ENCODE data around the gene APOBEC3A. TPM values are rescaled to one million over a fixed set of nuclear protein-coding genes. Genes with fewer than 3 reads are reported as not detected.

The APOBEC3A gene
- total RNA-seq, 2 experiments from 2014 or later, result 0.17 TPM; not detected in 1

GRCh38 chr22:38964306-38964705 is 6.9 kb downstream of the APOBEC3A start:
- CTCF ChIA-PET, result interaction anchor here (1.1 kb wide), 1 partner anchor 21 kb away, joined by 3 read pairs; no protein-coding TSS in a partner anchor
- no peak for DNase-seq
- Mint-ChIP-seq H3K9me3 (no peaks in the 10 kb centered on the region), H3K4me3 (no peak overlapping the region), H3K27me3 (peaks cover 2% of the 10 kb centered on the region), H3K4me1 (ENCODE audit: low read depth) (peaks cover 8% of the 10 kb centered on the region), H3K27ac (no peak overlapping the region), H3K36me3 (no peaks in the 10 kb centered on the region)
- POLR2A ChIA-PET, result no interaction called here
- intact Hi-C loops (cut with micrococcal nuclease), result no loop called here

GRCh38 chr22:38964989-38965388 is 7.6 kb downstream of the APOBEC3A start:
- Mint-ChIP-seq H3K36me3 (no peaks in the 10 kb centered on the region), H3K27me3 (peaks cover 2% of the 10 kb centered on the region), H3K4me3 (no peak overlapping the region), H3K27ac (no peak overlapping the region), H3K9me3 (no peaks in the 10 kb centered on the region), H3K4me1 (ENCODE audit: low read depth) (peaks cover 6% of the 10 kb centered on the region)
- ChIA-PET POLR2A (no interaction called here), CTCF (no interaction called here)
- intact Hi-C loops (cut with micrococcal nuclease), result no loop called here
- no peak for DNase-seq

- CTCF ChIA-PET, result interaction anchor here (0.8 to 1.4 kb wide), 5 partner anchors 12 to 208 kb away, joined by 3 read pairs; no protein-coding TSS in a partner anchor
- Mint-ChIP-seq H3K4me3 (no peak overlapping the region), H3K4me1 (ENCODE audit: low read depth) (peaks cover 6% of the 10 kb centered on the region), H3K9me3 (no peaks in the 10 kb centered on the region), H3K27ac (no peak overlapping the region), H3K36me3 (no peaks in the 10 kb centered on the region), H3K27me3 (peaks cover 6% of the 10 kb centered on the region)
- DNase-seq, result no peak
- intact Hi-C loops (cut with micrococcal nuclease), result no loop called here
- POLR2A ChIA-PET, result interaction anchor here (0.6 kb wide), 1 partner anchor 116 kb away, joined by 3 read pairs; no protein-coding TSS in a partner anchor
These were observed 8.4 kb downstream of the APOBEC3A start for GRCh38 chr22:38965614-38966379.

- CTCF ChIA-PET, result interaction anchor here (0.8 to 1.4 kb wide), 5 partner anchors 12 to 208 kb away, joined by 3 read pairs; no protein-coding TSS in a partner anchor
- H3K4me3 Mint-ChIP-seq, result no peak overlapping the region
- no peak for DNase-seq
- H3K27ac Mint-ChIP-seq, result no peak overlapping the region
- no peaks in the 10 kb centered on the region for H3K36me3 Mint-ChIP-seq
- peaks cover 9% of the 10 kb centered on the region for H3K27me3 Mint-ChIP-seq
- H3K4me1 Mint-ChIP-seq (ENCODE audit: low read depth), result peaks cover 6% of the 10 kb centered on the region
- POLR2A ChIA-PET, result no interaction called here
- intact Hi-C loops (cut with micrococcal nuclease), result no loop called here
- no peaks in the 10 kb centered on the region for H3K9me3 Mint-ChIP-seq
These were observed 8.9 kb downstream of the APOBEC3A start for GRCh38 chr22:38966380-38966702.

GRCh38 chr22:38966942-38967341 is 9.5 kb downstream of the APOBEC3A start:
- H3K36me3 Mint-ChIP-seq, result no peaks in the 10 kb centered on the region
- DNase-seq, result no peak
- H3K27ac Mint-ChIP-seq, result no peak overlapping the region
- intact Hi-C loops (cut with micrococcal nuclease), result no loop called here
- no peak overlapping the region for H3K4me3 Mint-ChIP-seq
- H3K4me1 Mint-ChIP-seq (ENCODE audit: low read depth), result peaks cover 6% of the 10 kb centered on the region
- ChIA-PET POLR2A (no interaction called here), CTCF (interaction anchor here (0.9 to 1.4 kb wide), 4 partner anchors 13 to 97 kb away, joined by 3 read pairs; no protein-coding TSS in a partner anchor)
- no peaks in the 10 kb centered on the region for H3K9me3 Mint-ChIP-seq
- H3K27me3 Mint-ChIP-seq, result peaks cover 9% of the 10 kb centered on the region

- intact Hi-C loops (cut with micrococcal nuclease), result no loop called here
- Mint-ChIP-seq H3K27me3 (peaks cover 9% of the 10 kb centered on the region), H3K9me3 (no peaks in the 10 kb centered on the region), H3K4me3 (no peak overlapping the region), H3K4me1 (ENCODE audit: low read depth) (peaks cover 8% of the 10 kb centered on the region), H3K36me3 (no peaks in the 10 kb centered on the region), H3K27ac (no peak overlapping the region)
- ChIA-PET POLR2A (no interaction called here), CTCF (no interaction called here)
- no peak for DNase-seq
These were observed 10.3 kb downstream of the APOBEC3A start for GRCh38 chr22:38967451-38968450.

- Mint-ChIP-seq H3K9me3 (no peaks in the 10 kb centered on the region), H3K27me3 (peaks cover 8% of the 10 kb centered on the region), H3K4me1 (ENCODE audit: low read depth) (peaks cover 7% of the 10 kb centered on the region), H3K27ac (no peak overlapping the region), H3K36me3 (no peaks in the 10 kb centered on the region), H3K4me3 (no peak overlapping the region)
- POLR2A ChIA-PET, result no interaction called here
- DNase-seq, result no peak
- intact Hi-C loops (cut with micrococcal nuclease), result no loop called here
- CTCF ChIA-PET, result interaction anchor here (2.0 to 7.1 kb wide), 2 partner anchors 34 to 98 kb away, joined by 8 to 51 read pairs; no protein-coding TSS in a partner anchor
These were observed 11.4 kb downstream of the APOBEC3A start for GRCh38 chr22:38968801-38969200.

- Mint-ChIP-seq H3K36me3 (no peaks in the 10 kb centered on the region), H3K9me3 (no peaks in the 10 kb centered on the region), H3K4me3 (no peak overlapping the region), H3K27ac (no peak overlapping the region), H3K27me3 (peaks cover 7% of the 10 kb centered on the region), H3K4me1 (ENCODE audit: low read depth) (peaks cover 4% of the 10 kb centered on the region)
- CTCF ChIA-PET, result interaction anchor here (0.6 to 7.1 kb wide), 6 partner anchors 17 to 201 kb away, joined by 3 to 51 read pairs (median 6); no protein-coding TSS in a partner anchor
- POLR2A ChIA-PET, result no interaction called here
- intact Hi-C loops (cut with micrococcal nuclease), result no loop called here
- no peak for DNase-seq
These were observed 13.1 kb downstream of the APOBEC3A start for GRCh38 chr22:38970551-38970950.

- CTCF ChIA-PET, result interaction anchor here (1.0 to 7.1 kb wide), 4 partner anchors 17 to 200 kb away, joined by 3 to 51 read pairs (median 8); no protein-coding TSS in a partner anchor
- intact Hi-C loops (cut with micrococcal nuclease), result no loop called here
- Mint-ChIP-seq H3K4me1 (ENCODE audit: low read depth) (peaks cover 4% of the 10 kb centered on the region), H3K27me3 (peaks cover 7% of the 10 kb centered on the region), H3K9me3 (no peaks in the 10 kb centered on the region), H3K4me3 (no peak overlapping the region), H3K36me3 (no peaks in the 10 kb centered on the region), H3K27ac (no peak overlapping the region)
- POLR2A ChIA-PET, result no interaction called here
- DNase-seq, result no peak
These were observed 13.8 kb downstream of the APOBEC3A start for GRCh38 chr22:38971202-38971601.

GRCh38 chr22:38971791-38972190 is 14.4 kb downstream of the APOBEC3A start:
- no peak overlapping the region for H3K4me3 Mint-ChIP-seq
- CTCF ChIA-PET, result interaction anchor here (1.2 to 7.1 kb wide), 4 partner anchors 18 to 102 kb away, joined by 3 to 51 read pairs (median 20); no protein-coding TSS in a partner anchor

GRCh38 chr22:38972558-38972957 is 15.1 kb downstream of the APOBEC3A start:
- intact Hi-C loops (cut with micrococcal nuclease), result no loop called here
- H3K4me3 Mint-ChIP-seq, result no peak overlapping the region
- H3K36me3 Mint-ChIP-seq, result no peaks in the 10 kb centered on the region
- ChIA-PET POLR2A (interaction anchor here (0.5 kb wide), 1 partner anchor 141 kb away, joined by 3 read pairs; no protein-coding TSS in a partner anchor), CTCF (interaction anchor here (1.0 to 7.1 kb wide), 4 partner anchors 28 to 103 kb away, joined by 3 to 51 read pairs (median 16); no protein-coding TSS in a partner anchor)
- peaks cover 7% of the 10 kb centered on the region for H3K4me1 Mint-ChIP-seq (ENCODE audit: low read depth)
- no peak for DNase-seq
- no peaks in the 10 kb centered on the region for H3K9me3 Mint-ChIP-seq
- peaks cover 7% of the 10 kb centered on the region for H3K27me3 Mint-ChIP-seq
- no peak overlapping the region for H3K27ac Mint-ChIP-seq

More at GRCh38 chr22:38971791-38972190, 14.4 kb downstream of the APOBEC3A start:
- intact Hi-C loops (cut with micrococcal nuclease), result no loop called here
- Mint-ChIP-seq H3K4me1 (ENCODE audit: low read depth) (peaks cover 4% of the 10 kb centered on the region), H3K27ac (no peak overlapping the region), H3K27me3 (peaks cover 7% of the 10 kb centered on the region), H3K36me3 (no peaks in the 10 kb centered on the region), H3K9me3 (no peaks in the 10 kb centered on the region)
- no peak for DNase-seq
- POLR2A ChIA-PET, result no interaction called here

All from activated CD4-positive, alpha-beta memory T cell treated with anti-CD3 and anti-CD28 coated beads for 36 hours (primary cell).